Type B pancreatic cell (in vitro differentiated cells): ENCODE measurements around the gene NLE1. TPM values are rescaled to one million over a fixed set of nuclear protein-coding genes. Genes with fewer than 3 reads are reported as not detected.

Experiments used
- DNase-seq: peaks from one replicate; pipeline ENCODE4 v3.0.0; 2021; ENCODE audit warnings: mixed read lengths; ENCODE audit not compliant: unreplicated experiment; ENCODE audit errors: extremely low spot score
- H3K27ac Mint-ChIP-seq: 2 replicates; pipeline ENCODE4 v1.8.0; 2021; ENCODE audit warnings: mild to moderate bottlenecking, mixed read lengths
- H3K27me3 Mint-ChIP-seq: 2 replicates; pipeline ENCODE4 v1.8.0; 2021; ENCODE audit warnings: mixed read lengths
- H3K36me3 Mint-ChIP-seq: 2 replicates; pipeline ENCODE4 v1.8.0; 2021; ENCODE audit warnings: mixed read lengths
- H3K4me1 Mint-ChIP-seq: one replicate; pipeline ENCODE4 v1.8.0; 2021; ENCODE audit warnings: mixed read lengths; ENCODE audit not compliant: unreplicated experiment
- H3K4me3 Mint-ChIP-seq: 2 replicates; pipeline ENCODE4 v1.8.0; 2021; ENCODE audit warnings: mild to moderate bottlenecking, mixed read lengths
- H3K9me3 Mint-ChIP-seq: 2 replicates; pipeline ENCODE4 v1.8.0; 2021; ENCODE audit warnings: mixed read lengths
- total RNA-seq: library from RNA; stranded (reverse); gene quantifications from 2 replicates; pipeline ENCODE4 v1.2.1, GENCODE V29; 2021; ENCODE audit warnings: low replicate concordance
- TF ChIP-seq, protein P1 (sequence below): fragments of 200-600 bp; sonication (generic); conservative IDR thresholded peaks from 2 replicates; pipeline ENCODE4 v1.5.0; 2021; ENCODE audit warnings: antibody characterized with exemption, mild to moderate bottlenecking

NLE1 gene
- total RNA-seq, 1 donor from 2014 or later, result 24.9 TPM

DNA sequence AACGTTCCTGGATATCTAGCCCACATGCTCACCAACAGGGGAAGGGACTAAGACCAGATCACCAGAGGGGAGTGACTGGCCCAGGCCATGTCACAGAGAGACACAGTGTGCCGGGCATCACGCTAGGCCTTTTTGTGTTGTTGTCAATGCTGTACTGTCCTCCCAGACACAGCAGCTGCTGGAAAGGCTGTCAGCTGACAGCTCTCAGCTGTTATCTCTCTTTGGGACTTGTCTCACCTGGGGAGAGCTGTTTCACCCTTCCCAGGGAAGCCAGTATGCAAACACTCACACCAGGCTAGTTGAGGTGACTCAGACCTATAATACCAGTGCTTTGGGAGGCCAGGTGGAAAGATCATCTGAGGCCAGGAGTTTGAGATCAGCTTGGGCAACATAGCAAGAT lies 24.9 kb upstream of the NLE1 start:
- TF ChIP-seq, protein P1, sequence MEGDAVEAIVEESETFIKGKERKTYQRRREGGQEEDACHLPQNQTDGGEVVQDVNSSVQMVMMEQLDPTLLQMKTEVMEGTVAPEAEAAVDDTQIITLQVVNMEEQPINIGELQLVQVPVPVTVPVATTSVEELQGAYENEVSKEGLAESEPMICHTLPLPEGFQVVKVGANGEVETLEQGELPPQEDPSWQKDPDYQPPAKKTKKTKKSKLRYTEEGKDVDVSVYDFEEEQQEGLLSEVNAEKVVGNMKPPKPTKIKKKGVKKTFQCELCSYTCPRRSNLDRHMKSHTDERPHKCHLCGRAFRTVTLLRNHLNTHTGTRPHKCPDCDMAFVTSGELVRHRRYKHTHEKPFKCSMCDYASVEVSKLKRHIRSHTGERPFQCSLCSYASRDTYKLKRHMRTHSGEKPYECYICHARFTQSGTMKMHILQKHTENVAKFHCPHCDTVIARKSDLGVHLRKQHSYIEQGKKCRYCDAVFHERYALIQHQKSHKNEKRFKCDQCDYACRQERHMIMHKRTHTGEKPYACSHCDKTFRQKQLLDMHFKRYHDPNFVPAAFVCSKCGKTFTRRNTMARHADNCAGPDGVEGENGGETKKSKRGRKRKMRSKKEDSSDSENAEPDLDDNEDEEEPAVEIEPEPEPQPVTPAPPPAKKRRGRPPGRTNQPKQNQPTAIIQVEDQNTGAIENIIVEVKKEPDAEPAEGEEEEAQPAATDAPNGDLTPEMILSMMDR, result no peak
- no peak overlapping the region for H3K27ac Mint-ChIP-seq
- H3K27me3 Mint-ChIP-seq, result peaks cover 5% of the 10 kb centered on the region
- no peaks in the 10 kb centered on the region for H3K36me3 Mint-ChIP-seq
- H3K4me3 Mint-ChIP-seq, result no peak overlapping the region
- no peaks in the 10 kb centered on the region for H3K9me3 Mint-ChIP-seq
- DNase-seq, result no peak
- no peaks in the 10 kb centered on the region for H3K4me1 Mint-ChIP-seq

DNA sequence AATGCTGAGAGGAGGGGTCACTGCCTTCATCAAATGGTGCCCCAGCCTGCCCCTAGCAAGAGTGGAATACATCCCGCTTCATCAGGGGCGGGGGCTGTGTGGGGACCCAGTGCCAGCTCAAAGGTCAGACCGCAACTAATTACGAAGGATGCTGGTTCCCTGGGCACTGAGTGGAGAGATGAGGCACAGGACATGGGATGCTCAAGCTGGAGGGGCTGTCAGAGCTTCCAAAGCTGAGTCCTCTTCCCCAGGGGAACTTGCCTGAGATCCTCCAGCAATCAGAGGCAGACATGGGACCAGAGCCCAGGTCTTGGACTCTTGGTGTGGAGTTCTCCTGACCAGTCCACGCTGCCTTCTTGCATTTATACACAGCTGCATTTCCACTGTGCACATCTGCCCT lies 24.4 kb upstream of the NLE1 start:
- Mint-ChIP-seq H3K27ac (no peak overlapping the region), H3K36me3 (no peaks in the 10 kb centered on the region), H3K9me3 (no peaks in the 10 kb centered on the region), H3K4me3 (no peak overlapping the region), H3K27me3 (peaks cover 7% of the 10 kb centered on the region), H3K4me1 (no peaks in the 10 kb centered on the region)
- DNase-seq, result no peak
- TF ChIP-seq, protein P1, result no peak

DNA sequence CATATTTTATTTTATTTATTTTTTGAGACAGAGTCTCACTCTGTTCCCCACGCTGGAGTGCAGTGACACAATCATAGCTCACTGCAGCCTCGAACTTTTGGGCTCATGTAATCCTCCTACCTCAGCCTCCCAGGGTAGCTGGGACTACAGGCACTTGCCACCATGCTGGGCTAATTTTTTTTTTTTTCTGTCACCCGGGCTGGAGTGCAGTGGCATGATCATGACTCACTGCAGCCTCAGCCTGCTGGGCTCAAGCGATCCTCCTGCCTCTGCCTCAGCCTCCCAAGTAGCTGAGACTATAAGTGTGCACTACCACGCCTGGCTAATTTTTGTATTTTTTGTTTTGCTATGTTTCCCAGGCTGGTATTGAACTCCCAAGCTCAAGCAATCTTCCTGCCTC lies 22.6 kb upstream of the NLE1 start:
- Mint-ChIP-seq H3K36me3 (no peaks in the 10 kb centered on the region), H3K4me3 (no peak overlapping the region), H3K27ac (no peak overlapping the region), H3K27me3 (peaks cover 15% of the 10 kb centered on the region), H3K9me3 (no peaks in the 10 kb centered on the region), H3K4me1 (no peaks in the 10 kb centered on the region)
- TF ChIP-seq, protein P1, result no peak
- DNase-seq, result no peak

DNA sequence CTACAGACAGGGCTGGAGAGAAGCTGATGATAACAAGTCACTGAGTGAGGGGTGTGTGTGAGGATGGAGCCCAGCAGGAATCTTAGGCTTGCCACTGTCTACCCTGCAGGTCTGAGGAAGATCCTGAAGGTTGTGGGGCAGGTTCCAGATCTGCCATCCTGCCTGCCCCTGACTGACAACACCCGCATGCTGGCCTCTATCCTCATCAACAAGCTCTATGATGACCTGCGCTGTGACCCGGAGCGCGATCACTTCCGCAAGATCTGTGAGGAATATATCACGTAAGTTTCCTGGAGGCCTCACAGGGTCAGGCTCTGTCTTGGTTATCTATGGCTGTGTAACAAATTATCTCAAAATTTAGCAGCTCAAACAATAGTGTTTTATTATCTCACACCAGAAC lies 21.8 kb upstream of the NLE1 start:
- H3K9me3 Mint-ChIP-seq, result no peaks in the 10 kb centered on the region
- no peaks in the 10 kb centered on the region for H3K4me1 Mint-ChIP-seq
- DNase-seq, result no peak
- no peak overlapping the region for H3K27ac Mint-ChIP-seq
- H3K27me3 Mint-ChIP-seq, result peaks cover 15% of the 10 kb centered on the region
- no peaks in the 10 kb centered on the region for H3K36me3 Mint-ChIP-seq
- TF ChIP-seq, protein P1, result no peak
- H3K4me3 Mint-ChIP-seq, result no peak overlapping the region

DNA sequence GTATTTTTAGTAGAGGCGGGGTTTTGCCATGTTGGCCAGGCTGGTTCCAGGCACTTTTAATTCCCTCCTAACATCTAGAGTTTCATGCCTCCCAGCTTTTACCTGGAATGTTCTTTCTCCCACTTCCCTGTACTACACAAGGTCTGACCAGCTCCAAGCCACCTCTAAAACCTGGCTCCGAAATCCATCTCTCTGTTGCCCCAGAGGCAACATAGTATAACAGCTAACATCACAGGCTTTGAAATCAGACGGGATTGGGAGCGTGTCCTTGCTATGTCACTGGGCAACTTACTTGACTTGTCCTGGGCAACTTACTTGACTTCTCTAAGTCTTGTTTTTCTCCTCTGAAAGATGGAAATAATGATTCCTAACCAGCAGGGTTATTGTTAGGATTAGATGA lies 20.7 kb upstream of the NLE1 start:
- Mint-ChIP-seq H3K4me3 (no peak overlapping the region), H3K36me3 (no peaks in the 10 kb centered on the region), H3K9me3 (no peaks in the 10 kb centered on the region), H3K27me3 (peaks cover 19% of the 10 kb centered on the region), H3K27ac (no peak overlapping the region), H3K4me1 (no peaks in the 10 kb centered on the region)
- TF ChIP-seq, protein P1, result no peak
- DNase-seq, result no peak

DNA sequence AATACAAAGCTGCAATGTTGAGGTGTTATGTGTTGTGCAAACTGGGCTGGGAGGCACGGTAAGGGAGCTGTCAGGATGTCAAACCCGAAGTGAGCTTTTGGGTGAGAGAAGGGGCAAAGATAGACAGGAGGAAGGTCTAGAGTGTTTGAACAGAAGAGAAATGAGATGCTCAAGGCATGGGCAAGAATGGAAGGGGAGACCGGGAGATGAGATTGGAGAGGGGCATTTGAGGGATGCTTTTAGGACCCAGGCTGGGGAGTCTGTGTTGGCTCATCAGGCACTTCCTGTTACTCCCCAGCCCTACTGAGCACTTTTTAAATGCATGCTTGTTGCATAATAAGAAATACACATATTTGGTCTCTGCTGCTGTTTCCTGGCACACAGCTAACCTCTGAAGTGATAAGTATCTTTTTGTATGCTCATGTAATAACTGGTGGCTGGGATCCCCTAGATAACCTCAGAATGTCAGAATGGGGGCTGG lies 19.2 kb upstream of the NLE1 start:
- H3K27ac Mint-ChIP-seq, result no peak overlapping the region
- TF ChIP-seq, protein P1, result no peak
- no peak for DNase-seq
- no peak overlapping the region for H3K4me3 Mint-ChIP-seq
- peaks cover 19% of the 10 kb centered on the region for H3K27me3 Mint-ChIP-seq
- no peaks in the 10 kb centered on the region for H3K36me3 Mint-ChIP-seq
- no peaks in the 10 kb centered on the region for H3K9me3 Mint-ChIP-seq
- H3K4me1 Mint-ChIP-seq, result no peaks in the 10 kb centered on the region
